CD4-positive, alpha-beta T cell (primary cell): ENCODE measurements around the gene VWA8. TPM values are rescaled to one million over a fixed set of nuclear protein-coding genes. Genes with fewer than 3 reads are reported as not detected.

Source experiments
- ATAC-seq: fragments of 200-7000 bp; cut with Tn5 transposase; one replicate; pipeline ENCODE4 v1.10.0; 2022; ENCODE audit warnings: mild to moderate bottlenecking; ENCODE audit not compliant: poor library complexity
- CTCF ChIA-PET: fragments of 350-600 bp; sonication (Branson Sonifier 250); formaldehyde crosslinking; loops from one replicate; lab custom pipeline; 2021; ENCODE audit warnings: antibody characterized with exemption, inconsistent platforms; lab: Charles Lee
- POLR2A ChIA-PET: fragments of 350-600 bp; sonication (Branson Sonifier 250); formaldehyde crosslinking; loops from one replicate; lab custom pipeline; 2021; ENCODE audit warnings: antibody characterized with exemption, inconsistent platforms; lab: Charles Lee
- DNase-seq, 14 experiments: peaks; one replicate each; pipeline ENCODE4 v3.0.0-alpha.2; 2013 to 2020; ENCODE audit warnings: mixed read lengths in 2 of 14
- H3K27ac ChIP-seq, 2 donors: one replicate each; pipeline versions ENCODE4 v1.5.1 to v1.7.0; 2013; ENCODE audit warnings: low read length in 2 of 2, low read depth in 1 of 2, mild to moderate bottlenecking in 1 of 2
- H3K27me3 ChIP-seq, 2 experiments: 1 replicate in 1 of 2; 2 replicates in 1 of 2; pipeline versions ENCODE4 v1.6.1 to v1.7.0; 2013; ENCODE audit warnings: low read length in 2 of 2, control low read depth in 1 of 2, mild to moderate bottlenecking in 1 of 2, moderate library complexity in 1 of 2; ENCODE audit not compliant: insufficient read depth in 2 of 2, control insufficient read depth in 1 of 2
- H3K36me3 ChIP-seq: one replicate; pipeline ENCODE4 v1.6.1; 2013; ENCODE audit warnings: low read length, control low read depth; ENCODE audit not compliant: insufficient read depth
- H3K4me1 ChIP-seq: one replicate; pipeline ENCODE4 v1.6.1; 2013; ENCODE audit warnings: low read length, control low read depth; ENCODE audit not compliant: insufficient read depth
- H3K4me3 ChIP-seq: one replicate; pipeline ENCODE4 v1.5.1; 2013; ENCODE audit warnings: mild to moderate bottlenecking, low read length, moderate library complexity
- H3K9me3 ChIP-seq, 2 experiments: 1 replicate in 1 of 2; 2 replicates in 1 of 2; pipeline versions ENCODE4 v1.6.1 to v1.7.0; 2013; ENCODE audit warnings: low read length in 2 of 2, mild to moderate bottlenecking in 2 of 2, control low read depth in 1 of 2, moderate library complexity in 1 of 2; ENCODE audit not compliant: control insufficient read depth in 1 of 2, insufficient read depth in 1 of 2
- H3K27ac Mint-ChIP-seq: one replicate; pipeline ENCODE4 v1.8.0; 2020; ENCODE audit warnings: mixed read lengths
- H3K27me3 Mint-ChIP-seq: one replicate; pipeline ENCODE4 v1.8.0; 2021; ENCODE audit warnings: mixed read lengths
- H3K36me3 Mint-ChIP-seq: one replicate; pipeline ENCODE4 v1.8.0; 2021; ENCODE audit warnings: low read depth, mixed read lengths
- H3K4me1 Mint-ChIP-seq: one replicate; pipeline ENCODE4 v1.8.0; 2021; ENCODE audit warnings: low read depth, mixed read lengths
- H3K4me3 Mint-ChIP-seq: one replicate; pipeline ENCODE4 v1.8.0; 2020; ENCODE audit warnings: mild to moderate bottlenecking, mixed read lengths
- H3K9me3 Mint-ChIP-seq: one replicate; pipeline ENCODE4 v1.8.0; 2020; ENCODE audit warnings: mixed read lengths
- CTCF ChIP-seq: fragments of 200-600 bp; IDR thresholded peaks from one replicate; pipeline ENCODE4 v1.8.0; 2022; ENCODE audit warnings: antibody characterized with exemption, mild to moderate bottlenecking
- intact Hi-C, 2 experiments: fragments of 100-400 bp; cut with DNase I in 1 of 2; cut with micrococcal nuclease in 1 of 2; formaldehyde crosslinking; loops; one replicate each; pipeline versions ENCODE4 v1.15.1 to v1.9.0; 2023 to 2025; cut with DNase I, micrococcal nuclease
- total RNA-seq, 174 experiments: library from RNA in 2 of 174; stranded (reverse) in 2 of 174; gene quantifications; one replicate each; pipeline ENCODE4 v1.2.3 and lab custom pipeline; 2021 to 2026

The VWA8 gene
- total RNA-seq, 2 experiments from 2014 or later: 18.7 to 19.0 TPM

DNA sequence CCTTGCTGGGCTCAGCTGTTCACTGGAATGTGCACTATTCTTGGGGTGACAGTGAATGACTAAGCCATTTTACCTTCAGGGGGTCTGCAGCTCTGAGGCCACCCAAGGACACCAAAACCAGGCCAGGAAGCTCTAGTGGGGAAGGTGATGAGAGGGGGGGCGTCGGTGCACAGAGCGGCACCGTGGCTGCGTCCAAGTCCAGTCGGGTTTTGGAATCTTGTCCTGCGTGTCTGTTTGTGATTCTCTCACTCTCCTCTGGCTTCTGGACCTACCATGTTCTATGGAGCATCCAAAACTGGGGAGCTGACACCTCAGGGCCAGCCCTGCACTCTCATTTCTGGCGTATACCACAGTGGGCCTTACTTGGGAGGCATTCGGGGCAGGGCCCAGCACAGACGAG, 411.4 kb downstream of the VWA8 start:
- H3K27me3 ChIP-seq: no peaks in the 10 kb centered on the region
- H3K4me3 ChIP-seq: no peak overlapping the region
- DNase-seq (no peak), ATAC-seq (no peak)
- POLR2A ChIA-PET: no interaction called here
- H3K36me3 ChIP-seq: no peaks in the 10 kb centered on the region
- Mint-ChIP-seq H3K36me3 (no peaks in the 10 kb centered on the region), H3K4me1 (peaks cover 4% of the 10 kb centered on the region), H3K9me3 (no peaks in the 10 kb centered on the region), H3K27ac (no peak overlapping the region), H3K4me3 (no peak overlapping the region), H3K27me3 (no peaks in the 10 kb centered on the region)
- no peak for TF ChIP-seq CTCF
- CTCF ChIA-PET: no interaction called here
- peaks cover 1% of the 10 kb centered on the region for H3K4me1 ChIP-seq
- no peaks in the 10 kb centered on the region for H3K9me3 ChIP-seq
- intact Hi-C loops: no loop called here
- no peak overlapping the region for H3K27ac ChIP-seq

- Mint-ChIP-seq H3K4me3 (no peak overlapping the region), H3K36me3 (no peaks in the 10 kb centered on the region), H3K4me1 (peaks cover 4% of the 10 kb centered on the region), H3K9me3 (no peaks in the 10 kb centered on the region), H3K27ac (no peak overlapping the region), H3K27me3 (no peaks in the 10 kb centered on the region)
- Histone ChIP-seq H3K4me1 (no peaks in the 10 kb centered on the region), H3K9me3 (no peaks in the 10 kb centered on the region), H3K4me3 (no peak overlapping the region), H3K27ac (no peak overlapping the region), H3K36me3 (no peaks in the 10 kb centered on the region), H3K27me3 (no peaks in the 10 kb centered on the region)
- CTCF ChIA-PET: no interaction called here
- no peak for TF ChIP-seq CTCF
- ATAC-seq: no peak
- no peak for DNase-seq
- POLR2A ChIA-PET: no interaction called here
- intact Hi-C loops: no loop called here
These were observed 412.0 kb downstream of the VWA8 start for GRCh38 chr13:41548910-41549309.

- POLR2A ChIA-PET: no interaction called here
- intact Hi-C loops: no loop called here
- CTCF ChIA-PET: no interaction called here
- no peak overlapping the region for H3K27ac Mint-ChIP-seq
- Histone ChIP-seq H3K4me3 (no peak overlapping the region), H3K27ac (no peak overlapping the region), H3K9me3 (peaks cover 0 to 3% of the 10 kb centered on the region in 2 experiments), H3K27me3 (no peaks in the 10 kb centered on the region), H3K4me1 (no peaks in the 10 kb centered on the region), H3K36me3 (no peaks in the 10 kb centered on the region)
- no peaks in the 10 kb centered on the region for H3K9me3 Mint-ChIP-seq
- DNase-seq (no peak), ATAC-seq (no peak)
- no peaks in the 10 kb centered on the region for H3K36me3 Mint-ChIP-seq
- H3K27me3 Mint-ChIP-seq: no peaks in the 10 kb centered on the region
- H3K4me3 Mint-ChIP-seq: no peak overlapping the region
- H3K4me1 Mint-ChIP-seq: peaks cover 4% of the 10 kb centered on the region
- TF ChIP-seq CTCF: no peak
These were observed 412.9 kb downstream of the VWA8 start for GRCh38 chr13:41548031-41548430.
